ENCODE measurements around the gene PRELID3B. TPM values are rescaled to one million over a fixed set of nuclear protein-coding genes. Genes with fewer than 3 reads are reported as not detected.

The PRELID3B gene
- total RNA-seq, 2 donors from 2014 or later, result 20.8 to 29.3 TPM

GRCh38 chr20:59027741-59028320 is 14.8 kb downstream of the PRELID3B start:
- no peak overlapping the region for H3K27ac ChIP-seq
- ATAC-seq (no peak), DNase-seq (no peak)
- peaks cover 46% of the 10 kb centered on the region for H3K4me1 ChIP-seq
- no peak overlapping the region for H3K4me3 ChIP-seq
- TF ChIP-seq, protein P1, sequence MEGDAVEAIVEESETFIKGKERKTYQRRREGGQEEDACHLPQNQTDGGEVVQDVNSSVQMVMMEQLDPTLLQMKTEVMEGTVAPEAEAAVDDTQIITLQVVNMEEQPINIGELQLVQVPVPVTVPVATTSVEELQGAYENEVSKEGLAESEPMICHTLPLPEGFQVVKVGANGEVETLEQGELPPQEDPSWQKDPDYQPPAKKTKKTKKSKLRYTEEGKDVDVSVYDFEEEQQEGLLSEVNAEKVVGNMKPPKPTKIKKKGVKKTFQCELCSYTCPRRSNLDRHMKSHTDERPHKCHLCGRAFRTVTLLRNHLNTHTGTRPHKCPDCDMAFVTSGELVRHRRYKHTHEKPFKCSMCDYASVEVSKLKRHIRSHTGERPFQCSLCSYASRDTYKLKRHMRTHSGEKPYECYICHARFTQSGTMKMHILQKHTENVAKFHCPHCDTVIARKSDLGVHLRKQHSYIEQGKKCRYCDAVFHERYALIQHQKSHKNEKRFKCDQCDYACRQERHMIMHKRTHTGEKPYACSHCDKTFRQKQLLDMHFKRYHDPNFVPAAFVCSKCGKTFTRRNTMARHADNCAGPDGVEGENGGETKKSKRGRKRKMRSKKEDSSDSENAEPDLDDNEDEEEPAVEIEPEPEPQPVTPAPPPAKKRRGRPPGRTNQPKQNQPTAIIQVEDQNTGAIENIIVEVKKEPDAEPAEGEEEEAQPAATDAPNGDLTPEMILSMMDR (IDR thresholded peaks at IDR 0.05), result no peak
- TF ChIP-seq POLR2A (IDR thresholded peaks at IDR 0.05), result no peak
- 82 to 88% methylated on average over 8 of the region's 8 CpGs for WGBS, 2 donors
- intact Hi-C loops (cut with DNase I), result no loop called here
- no peaks in the 10 kb centered on the region for H3K27me3 ChIP-seq
- peaks cover 0 to 12% of the 10 kb centered on the region in 2 donors for H3K36me3 ChIP-seq (replicated peaks in 1 of 2; ENCODE audit: insufficient read depth in 1 of 2, low read depth in 2 of 2)
- no peaks in the 10 kb centered on the region for H3K9me3 ChIP-seq

- Histone ChIP-seq H3K4me1 (peaks cover 43% of the 10 kb centered on the region), H3K36me3 (replicated peaks in 1 of 2; ENCODE audit: insufficient read depth in 1 of 2, low read depth in 2 of 2) (peaks cover 0 to 12% of the 10 kb centered on the region in 2 donors), H3K27me3 (no peaks in the 10 kb centered on the region), H3K27ac (no peak overlapping the region), H3K9me3 (no peaks in the 10 kb centered on the region), H3K4me3 (no peak overlapping the region)
- no peak for TF ChIP-seq POLR2A (IDR thresholded peaks at IDR 0.05)
- TF ChIP-seq, protein P1 (IDR thresholded peaks at IDR 0.05), result no peak
- intact Hi-C loops (cut with DNase I), result no loop called here
- 91 to 92% methylated on average over 5 of the region's 5 CpGs for WGBS, 2 donors
- DNase-seq (no peak), ATAC-seq (no peak)
Measured at GRCh38 chr20:59026904-59027740, 15.5 kb downstream of the PRELID3B start.

- WGBS, 2 donors, result 93 to 94% methylated on average over 4 of the region's 4 CpGs
- intact Hi-C loops (cut with DNase I), result no loop called here
- H3K4me1 ChIP-seq, result peaks cover 34% of the 10 kb centered on the region
Measured at GRCh38 chr20:59025511-59025910, 17.1 kb downstream of the PRELID3B start.

DNA sequence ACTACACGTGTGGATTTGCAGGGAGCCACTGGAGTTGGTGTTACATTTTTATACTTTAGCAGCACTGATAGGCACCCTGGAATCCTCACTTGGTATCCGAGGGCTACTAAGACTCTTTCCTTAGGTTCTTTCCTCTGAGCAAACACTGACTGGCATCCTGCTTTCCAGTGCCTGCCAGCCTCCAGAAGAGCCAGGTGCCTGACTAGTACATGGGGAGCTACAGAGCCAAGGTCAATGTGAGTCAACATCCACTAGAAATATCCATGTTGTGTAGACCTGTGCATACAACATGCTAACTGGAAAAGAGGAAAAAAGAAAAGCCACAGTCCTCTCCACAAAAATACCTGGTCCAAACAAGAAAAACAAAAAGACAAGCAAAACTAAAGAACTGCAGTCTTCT is 17.5 kb downstream of the PRELID3B start:
- intact Hi-C loops (cut with DNase I), result no loop called here
- ATAC-seq, result no peak
- H3K9me3 ChIP-seq, result no peaks in the 10 kb centered on the region
- H3K36me3 ChIP-seq (replicated peaks in 1 of 2; ENCODE audit: insufficient read depth in 1 of 2, low read depth in 2 of 2), result peaks cover 0 to 10% of the 10 kb centered on the region in 2 donors
- H3K4me3 ChIP-seq, result no peak overlapping the region
- TF ChIP-seq POLR2A (IDR thresholded peaks at IDR 0.05), result no peak
- TF ChIP-seq, protein P1 (IDR thresholded peaks at IDR 0.05), result no peak
- H3K27ac ChIP-seq, result no peak overlapping the region
- WGBS, 2 donors, result 41 to 63% methylated on average over 2 of the region's 2 CpGs
- H3K4me1 ChIP-seq, result peaks cover 32% of the 10 kb centered on the region
- DNase-seq, result no peak
- no peaks in the 10 kb centered on the region for H3K27me3 ChIP-seq

More at GRCh38 chr20:59025511-59025910, 17.1 kb downstream of the PRELID3B start:
- no peak overlapping the region for H3K27ac ChIP-seq
- H3K9me3 ChIP-seq, result no peaks in the 10 kb centered on the region
- H3K36me3 ChIP-seq (replicated peaks in 1 of 2; ENCODE audit: insufficient read depth in 1 of 2, low read depth in 2 of 2), result peaks cover 0 to 12% of the 10 kb centered on the region in 2 donors
- ATAC-seq (no peak), DNase-seq (no peak)
- H3K27me3 ChIP-seq, result no peaks in the 10 kb centered on the region
- TF ChIP-seq, protein P1 (IDR thresholded peaks at IDR 0.05), result no peak
- TF ChIP-seq POLR2A (IDR thresholded peaks at IDR 0.05), result no peak
- H3K4me3 ChIP-seq, result no peak overlapping the region
